Measurements from ENCODE around the gene EYS. TPM values are rescaled to one million over a fixed set of nuclear protein-coding genes. Genes with fewer than 3 reads are reported as not detected.

Gene EYS
- total RNA-seq, 2 donors from 2014 or later: not detected

DNA sequence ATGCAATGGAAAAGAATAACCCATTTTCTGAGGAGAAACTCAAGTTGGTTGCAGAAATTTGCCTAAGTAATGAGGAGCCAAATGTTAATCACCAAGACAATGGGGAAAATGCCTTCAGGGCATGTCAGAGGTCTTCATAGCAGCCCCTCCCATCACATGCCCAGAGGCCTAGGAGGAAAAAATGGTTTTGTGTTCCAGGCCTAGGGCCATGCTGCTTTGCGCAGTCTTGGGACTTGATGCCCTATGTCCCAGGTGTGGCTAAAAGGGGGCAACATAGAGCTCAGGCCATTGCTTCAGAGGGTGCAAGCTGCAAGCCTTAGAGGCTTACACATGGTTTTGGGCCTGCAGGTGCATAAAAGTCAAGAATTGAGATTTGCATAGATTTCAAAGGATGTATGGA lies 485.9 kb downstream of the EYS start:
- no peak for DNase-seq (ENCODE audit: low spot score)
- no peaks in the 10 kb centered on the region for H3K27me3 ChIP-seq
- H3K36me3 ChIP-seq: no peaks in the 10 kb centered on the region
- no peak overlapping the region for H3K27ac ChIP-seq
- TF ChIP-seq, protein P1, sequence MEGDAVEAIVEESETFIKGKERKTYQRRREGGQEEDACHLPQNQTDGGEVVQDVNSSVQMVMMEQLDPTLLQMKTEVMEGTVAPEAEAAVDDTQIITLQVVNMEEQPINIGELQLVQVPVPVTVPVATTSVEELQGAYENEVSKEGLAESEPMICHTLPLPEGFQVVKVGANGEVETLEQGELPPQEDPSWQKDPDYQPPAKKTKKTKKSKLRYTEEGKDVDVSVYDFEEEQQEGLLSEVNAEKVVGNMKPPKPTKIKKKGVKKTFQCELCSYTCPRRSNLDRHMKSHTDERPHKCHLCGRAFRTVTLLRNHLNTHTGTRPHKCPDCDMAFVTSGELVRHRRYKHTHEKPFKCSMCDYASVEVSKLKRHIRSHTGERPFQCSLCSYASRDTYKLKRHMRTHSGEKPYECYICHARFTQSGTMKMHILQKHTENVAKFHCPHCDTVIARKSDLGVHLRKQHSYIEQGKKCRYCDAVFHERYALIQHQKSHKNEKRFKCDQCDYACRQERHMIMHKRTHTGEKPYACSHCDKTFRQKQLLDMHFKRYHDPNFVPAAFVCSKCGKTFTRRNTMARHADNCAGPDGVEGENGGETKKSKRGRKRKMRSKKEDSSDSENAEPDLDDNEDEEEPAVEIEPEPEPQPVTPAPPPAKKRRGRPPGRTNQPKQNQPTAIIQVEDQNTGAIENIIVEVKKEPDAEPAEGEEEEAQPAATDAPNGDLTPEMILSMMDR (IDR thresholded peaks at IDR 0.05): no peak
- H3K4me1 ChIP-seq: no peaks in the 10 kb centered on the region
- H3K4me3 ChIP-seq: no peak overlapping the region
- H3K9me3 ChIP-seq: no peaks in the 10 kb centered on the region

DNA sequence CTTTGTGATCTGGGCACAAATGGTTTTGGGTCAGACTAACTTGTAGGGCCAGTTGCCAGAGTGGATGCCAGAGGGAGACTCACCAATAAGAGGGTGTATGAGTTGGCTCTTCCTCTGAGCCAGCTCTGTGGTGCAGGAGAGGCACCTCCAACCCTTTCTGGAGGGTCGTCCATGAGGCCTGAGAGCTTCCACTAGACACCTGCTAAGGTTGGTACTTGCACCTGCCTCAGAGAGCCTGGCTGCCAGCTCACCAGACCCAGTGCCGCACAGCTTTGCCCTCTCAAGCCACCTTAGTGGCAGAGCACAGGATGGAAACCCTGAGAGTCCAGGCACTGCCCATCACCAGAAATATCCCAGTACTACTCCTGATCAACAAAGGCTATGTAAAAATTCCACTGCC lies 504.3 kb downstream of the EYS start:
- no peaks in the 10 kb centered on the region for H3K27me3 ChIP-seq
- H3K27ac ChIP-seq: no peak overlapping the region
- TF ChIP-seq, protein P1 (IDR thresholded peaks at IDR 0.05): no peak
- H3K9me3 ChIP-seq: peaks cover 0 to 10% of the 10 kb centered on the region in 2 donors
- no peak overlapping the region for H3K4me3 ChIP-seq
- no peaks in the 10 kb centered on the region for H3K36me3 ChIP-seq
- H3K4me1 ChIP-seq: no peaks in the 10 kb centered on the region
- no peak for DNase-seq (ENCODE audit: low spot score)

GRCh38 chr6:65199683-65200082 lies 507.3 kb downstream of the EYS start:
- Histone ChIP-seq H3K4me1 (no peaks in the 10 kb centered on the region), H3K27me3 (no peaks in the 10 kb centered on the region), H3K27ac (no peak overlapping the region), H3K36me3 (no peaks in the 10 kb centered on the region), H3K4me3 (no peak overlapping the region), H3K9me3 (peaks cover 0 to 10% of the 10 kb centered on the region in 2 donors)
- DNase-seq (ENCODE audit: low spot score): no peak
- TF ChIP-seq, protein P1 (IDR thresholded peaks at IDR 0.05): no peak

DNA sequence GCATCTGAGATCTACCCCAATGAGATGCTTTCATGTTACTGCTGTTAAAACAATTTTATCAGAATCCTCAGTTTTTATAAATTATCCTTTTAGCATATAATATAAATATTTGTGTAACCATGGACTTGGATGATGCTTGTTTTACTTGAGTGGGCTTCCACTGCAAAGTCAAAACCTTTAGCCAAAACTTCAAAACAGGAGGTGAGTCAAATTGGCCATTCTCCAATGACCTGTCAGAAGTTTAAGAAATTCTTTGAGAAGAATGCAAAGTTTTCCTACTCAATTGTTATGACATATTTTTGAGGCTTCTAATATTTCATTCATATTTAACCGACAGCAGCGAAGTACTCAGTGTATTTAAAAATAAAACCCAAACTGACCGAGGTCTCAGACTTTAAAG lies 507.9 kb downstream of the EYS start:
- Histone ChIP-seq H3K27me3 (no peaks in the 10 kb centered on the region), H3K4me1 (no peaks in the 10 kb centered on the region), H3K36me3 (no peaks in the 10 kb centered on the region), H3K27ac (no peak overlapping the region), H3K9me3 (peaks cover 0 to 10% of the 10 kb centered on the region in 2 donors), H3K4me3 (no peak overlapping the region)
- TF ChIP-seq, protein P1 (IDR thresholded peaks at IDR 0.05): no peak
- no peak for DNase-seq (ENCODE audit: low spot score)

GRCh38 chr6:65191471-65191870 lies 515.6 kb downstream of the EYS start:
- TF ChIP-seq, protein P1 (IDR thresholded peaks at IDR 0.05): no peak
- H3K27ac ChIP-seq: no peak overlapping the region
- DNase-seq (ENCODE audit: low spot score): no peak

DNA sequence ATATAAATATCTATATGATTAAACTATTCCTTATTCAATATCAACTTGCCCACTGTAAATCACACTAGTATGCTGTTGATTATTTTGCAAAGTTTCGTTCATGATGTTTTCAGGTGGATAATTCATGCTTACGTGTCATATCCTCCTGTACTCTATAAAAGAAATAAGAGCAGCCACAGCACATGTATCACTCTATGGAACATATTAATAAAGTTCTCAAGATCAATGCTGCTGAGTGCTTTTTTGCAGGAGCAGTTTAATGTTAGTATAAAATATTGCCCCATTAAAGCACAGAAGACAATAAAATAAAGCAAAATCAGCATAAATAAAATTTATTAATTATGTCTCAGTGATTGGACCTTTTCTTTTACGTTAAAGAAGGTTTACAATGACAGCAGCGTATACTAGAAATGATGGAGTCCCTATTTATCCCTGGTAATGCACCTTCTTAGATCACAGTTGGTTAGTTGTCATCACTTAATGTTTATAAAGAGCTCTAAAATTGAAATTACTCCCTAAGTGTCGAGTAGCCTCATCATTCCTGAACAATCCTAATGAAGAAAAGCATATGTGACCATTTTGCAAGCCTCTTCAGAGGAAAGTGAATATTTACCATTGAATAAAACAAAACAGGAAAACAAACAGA lies 517.7 kb downstream of the EYS start:
- Histone ChIP-seq H3K4me1 (no peaks in the 10 kb centered on the region), H3K36me3 (no peaks in the 10 kb centered on the region), H3K4me3 (no peak overlapping the region), H3K27me3 (no peaks in the 10 kb centered on the region), H3K9me3 (no peaks in the 10 kb centered on the region), H3K27ac (no peak overlapping the region)
- DNase-seq (ENCODE audit: low spot score): no peak
- TF ChIP-seq, protein P1 (IDR thresholded peaks at IDR 0.05): no peak

More at GRCh38 chr6:65191471-65191870, 515.6 kb downstream of the EYS start:
- no peaks in the 10 kb centered on the region for H3K36me3 ChIP-seq
- H3K9me3 ChIP-seq: no peaks in the 10 kb centered on the region
- no peak overlapping the region for H3K4me3 ChIP-seq
- no peaks in the 10 kb centered on the region for H3K27me3 ChIP-seq
- H3K4me1 ChIP-seq: no peaks in the 10 kb centered on the region

All from right atrium auricular region (tissue), 2 donors.